ENCODE results near the gene SERPINB5.

DNA sequence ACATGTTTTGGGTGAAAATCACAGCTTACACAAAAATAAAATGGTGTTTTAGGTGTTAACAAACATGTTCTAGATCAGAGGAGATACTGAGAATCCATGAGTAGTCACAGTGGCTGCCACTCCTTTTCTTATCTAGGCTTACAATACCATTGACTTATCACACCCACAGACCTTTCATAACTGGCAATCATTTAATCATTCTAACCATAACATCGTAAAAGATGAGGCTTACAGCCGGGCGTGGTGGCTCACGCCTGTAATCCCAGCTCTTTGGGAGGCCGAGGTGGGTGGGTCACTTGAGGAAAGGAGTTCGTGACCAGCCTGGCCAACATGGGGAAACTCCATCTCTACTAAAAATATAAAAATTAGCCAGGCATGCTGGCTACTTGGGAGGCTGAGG is 18.8 kb upstream of the SERPINB5 start:
- TF ChIP-seq, protein P1, sequence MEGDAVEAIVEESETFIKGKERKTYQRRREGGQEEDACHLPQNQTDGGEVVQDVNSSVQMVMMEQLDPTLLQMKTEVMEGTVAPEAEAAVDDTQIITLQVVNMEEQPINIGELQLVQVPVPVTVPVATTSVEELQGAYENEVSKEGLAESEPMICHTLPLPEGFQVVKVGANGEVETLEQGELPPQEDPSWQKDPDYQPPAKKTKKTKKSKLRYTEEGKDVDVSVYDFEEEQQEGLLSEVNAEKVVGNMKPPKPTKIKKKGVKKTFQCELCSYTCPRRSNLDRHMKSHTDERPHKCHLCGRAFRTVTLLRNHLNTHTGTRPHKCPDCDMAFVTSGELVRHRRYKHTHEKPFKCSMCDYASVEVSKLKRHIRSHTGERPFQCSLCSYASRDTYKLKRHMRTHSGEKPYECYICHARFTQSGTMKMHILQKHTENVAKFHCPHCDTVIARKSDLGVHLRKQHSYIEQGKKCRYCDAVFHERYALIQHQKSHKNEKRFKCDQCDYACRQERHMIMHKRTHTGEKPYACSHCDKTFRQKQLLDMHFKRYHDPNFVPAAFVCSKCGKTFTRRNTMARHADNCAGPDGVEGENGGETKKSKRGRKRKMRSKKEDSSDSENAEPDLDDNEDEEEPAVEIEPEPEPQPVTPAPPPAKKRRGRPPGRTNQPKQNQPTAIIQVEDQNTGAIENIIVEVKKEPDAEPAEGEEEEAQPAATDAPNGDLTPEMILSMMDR (IDR thresholded peaks at IDR 0.05), result no peak
- TF ChIP-seq MAX (IDR thresholded peaks at IDR 0.05) (no peak), ZC3H11A (IDR thresholded peaks at IDR 0.05) (no peak), FOSL2 (IDR thresholded peaks at IDR 0.05) (no peak), FOSL2 (CRISPR knock-in tag; IDR thresholded peaks at IDR 0.05) (no peak), E2F6 (IDR thresholded peaks at IDR 0.05; ENCODE audit: borderline replicate concordance, low read depth) (no peak), REST (IDR thresholded peaks at IDR 0.05) (no peak), KDM1A (IDR thresholded peaks at IDR 0.05; ENCODE audit: low read depth) (no peak)
- TF ChIP-seq, protein P2, sequence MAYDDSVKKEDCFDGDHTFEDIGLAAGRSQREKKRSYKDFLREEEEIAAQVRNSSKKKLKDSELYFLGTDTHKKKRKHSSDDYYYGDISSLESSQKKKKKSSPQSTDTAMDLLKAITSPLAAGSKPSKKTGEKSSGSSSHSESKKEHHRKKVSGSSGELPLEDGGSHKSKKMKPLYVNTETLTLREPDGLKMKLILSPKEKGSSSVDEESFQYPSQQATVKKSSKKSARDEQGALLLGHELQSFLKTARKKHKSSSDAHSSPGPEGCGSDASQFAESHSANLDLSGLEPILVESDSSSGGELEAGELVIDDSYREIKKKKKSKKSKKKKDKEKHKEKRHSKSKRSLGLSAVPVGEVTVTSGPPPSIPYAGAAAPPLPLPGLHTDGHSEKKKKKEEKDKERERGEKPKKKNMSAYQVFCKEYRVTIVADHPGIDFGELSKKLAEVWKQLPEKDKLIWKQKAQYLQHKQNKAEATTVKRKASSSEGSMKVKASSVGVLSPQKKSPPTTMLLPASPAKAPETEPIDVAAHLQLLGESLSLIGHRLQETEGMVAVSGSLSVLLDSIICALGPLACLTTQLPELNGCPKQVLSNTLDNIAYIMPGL (CRISPR knock-in tag; IDR thresholded peaks at IDR 0.05; ENCODE audit: borderline replicate concordance), result no peak

Measured in A549 (cell line).